Colonic mucosa (tissue), 4 donors: ENCODE data around the gene VGLL2. TPM values are rescaled to one million over a fixed set of nuclear protein-coding genes. Genes with fewer than 3 reads are reported as not detected.

Experiments used
- DNase-seq: peaks from one replicate; pipeline ENCODE4 v3.0.0-alpha.2; 2020
- H3K27ac ChIP-seq: fragments of 200-600 bp; one replicate; pipeline ENCODE4 v1.8.0; 2021
- H3K27me3 ChIP-seq: fragments of 200-600 bp; one replicate; pipeline ENCODE4 v1.8.0; 2021
- H3K36me3 ChIP-seq: fragments of 200-600 bp; one replicate; pipeline ENCODE4 v1.8.0; 2021
- H3K4me1 ChIP-seq: fragments of 200-600 bp; one replicate; pipeline ENCODE4 v1.8.0; 2021; ENCODE audit warnings: mild to moderate bottlenecking
- H3K4me3 ChIP-seq: fragments of 200-600 bp; one replicate; pipeline ENCODE4 v1.8.0; 2021
- H3K9ac ChIP-seq, 2 donors: one replicate each; pipeline ENCODE4 v1.7.0; 2013; ENCODE audit warnings: control low read depth in 2 of 2, low read depth in 2 of 2, low read length in 2 of 2
- H3K9me3 ChIP-seq: fragments of 200-600 bp; one replicate; pipeline ENCODE4 v1.8.0; 2021
- CTCF ChIP-seq: fragments of 200-600 bp; IDR thresholded peaks from one replicate; pipeline ENCODE4 v1.8.0; 2022; ENCODE audit warnings: antibody characterized with exemption, mild to moderate bottlenecking
- intact Hi-C: fragments of 100-400 bp; cut with DNase I; formaldehyde crosslinking; loops from one replicate; pipeline ENCODE4 v1.14.1; 2022
- total RNA-seq, 2 donors: library from RNA; stranded (reverse); fragmentation: NEBNext Ultra II Directional in 1 of 2; extraction: Animal tissue kit (Norgen Biotek cat#: 25700) in 1 of 2; gene quantifications; one replicate each; pipeline ENCODE4 v1.2.1, GENCODE V29; 2021
- donor health status: healthy.
- donor health status: DM: no; HTN: no; CAD: no.
- donor health status: DM: no; HTN: no; CAD: no.

VGLL2 gene
- total RNA-seq, 2 donors from 2014 or later, result not detected

DNA sequence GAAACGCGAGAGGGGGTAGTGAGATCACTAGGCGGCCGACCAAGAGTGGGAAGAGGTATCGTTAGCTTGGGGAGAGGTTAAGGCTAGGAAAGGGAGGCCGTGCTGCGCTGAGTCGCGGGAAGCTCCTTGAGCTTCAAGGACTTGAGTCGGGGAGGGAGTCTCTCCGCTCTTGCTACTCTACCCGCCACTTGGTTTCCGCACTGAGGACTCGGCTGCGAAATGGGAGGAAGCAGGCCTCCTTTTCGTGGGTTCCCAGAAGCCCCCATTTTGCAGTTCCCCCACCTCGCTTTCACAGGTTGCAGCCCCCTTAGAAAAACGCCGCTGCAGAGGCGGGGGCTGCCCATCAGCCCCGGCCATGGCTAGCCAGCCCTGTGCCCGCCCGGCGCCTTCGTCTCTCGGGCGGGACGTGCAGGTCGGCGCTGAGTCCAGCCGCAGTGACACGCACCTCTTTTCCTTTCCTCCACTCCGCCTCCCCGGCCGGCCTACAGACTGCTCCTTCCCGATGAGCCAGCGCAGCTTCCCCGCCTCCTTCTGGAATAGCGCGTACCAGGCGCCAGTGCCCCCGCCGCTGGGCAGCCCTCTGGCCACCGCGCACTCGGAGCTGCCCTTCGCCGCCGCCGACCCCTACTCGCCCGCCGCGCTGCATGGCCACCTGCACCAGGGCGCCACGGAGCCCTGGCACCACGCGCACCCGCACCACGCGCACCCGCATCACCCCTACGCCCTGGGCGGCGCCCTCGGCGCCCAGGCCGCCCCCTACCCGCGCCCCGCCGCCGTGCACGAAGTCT lies 4.9 kb downstream of the VGLL2 start:
- no peak overlapping the region for H3K9ac ChIP-seq
- no peaks in the 10 kb centered on the region for H3K36me3 ChIP-seq
- no peaks in the 10 kb centered on the region for H3K4me1 ChIP-seq
- no peak for TF ChIP-seq CTCF
- intact Hi-C loops, result no loop called here
- H3K4me3 ChIP-seq, result peak overlapping the region; percentile 20
- H3K9me3 ChIP-seq, result no peaks in the 10 kb centered on the region
- DNase-seq, result no peak
- peaks cover 73% of the 10 kb centered on the region for H3K27me3 ChIP-seq
- H3K27ac ChIP-seq, result no peak overlapping the region

DNA sequence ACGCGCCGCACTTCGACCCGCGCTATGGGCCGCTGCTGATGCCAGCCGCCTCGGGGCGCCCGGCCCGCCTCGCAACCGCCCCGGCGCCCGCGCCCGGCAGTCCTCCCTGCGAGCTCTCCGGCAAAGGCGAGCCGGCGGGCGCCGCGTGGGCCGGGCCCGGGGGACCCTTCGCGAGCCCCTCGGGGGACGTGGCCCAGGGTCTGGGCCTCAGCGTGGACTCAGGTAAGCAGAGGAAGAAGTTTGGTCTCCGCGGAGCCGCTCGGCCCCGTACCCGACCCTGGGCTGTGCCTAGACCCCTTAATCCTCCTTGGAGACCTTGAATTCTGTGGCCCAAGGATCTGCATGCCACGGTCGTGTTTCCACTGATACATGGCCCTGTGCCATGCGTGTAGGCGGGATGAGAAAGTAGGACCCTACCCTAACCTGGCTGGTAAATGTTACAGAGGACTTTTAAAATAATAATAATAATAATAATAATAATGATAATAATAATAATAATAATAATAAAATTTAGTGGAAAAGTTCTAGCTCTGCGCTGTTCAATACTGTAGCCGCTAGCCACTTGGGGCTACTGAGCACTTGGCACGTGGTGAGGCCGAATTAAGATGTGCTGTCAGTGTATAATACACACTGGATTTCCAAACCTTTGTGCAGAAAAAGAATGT lies 5.6 kb downstream of the VGLL2 start:
- no peak overlapping the region for H3K27ac ChIP-seq
- DNase-seq, result no peak
- H3K4me1 ChIP-seq, result no peaks in the 10 kb centered on the region
- peaks cover 68% of the 10 kb centered on the region for H3K27me3 ChIP-seq
- no peak overlapping the region for H3K9ac ChIP-seq
- H3K36me3 ChIP-seq, result no peaks in the 10 kb centered on the region
- no peak for TF ChIP-seq CTCF
- no peak overlapping the region for H3K4me3 ChIP-seq
- H3K9me3 ChIP-seq, result no peaks in the 10 kb centered on the region
- intact Hi-C loops, result no loop called here

DNA sequence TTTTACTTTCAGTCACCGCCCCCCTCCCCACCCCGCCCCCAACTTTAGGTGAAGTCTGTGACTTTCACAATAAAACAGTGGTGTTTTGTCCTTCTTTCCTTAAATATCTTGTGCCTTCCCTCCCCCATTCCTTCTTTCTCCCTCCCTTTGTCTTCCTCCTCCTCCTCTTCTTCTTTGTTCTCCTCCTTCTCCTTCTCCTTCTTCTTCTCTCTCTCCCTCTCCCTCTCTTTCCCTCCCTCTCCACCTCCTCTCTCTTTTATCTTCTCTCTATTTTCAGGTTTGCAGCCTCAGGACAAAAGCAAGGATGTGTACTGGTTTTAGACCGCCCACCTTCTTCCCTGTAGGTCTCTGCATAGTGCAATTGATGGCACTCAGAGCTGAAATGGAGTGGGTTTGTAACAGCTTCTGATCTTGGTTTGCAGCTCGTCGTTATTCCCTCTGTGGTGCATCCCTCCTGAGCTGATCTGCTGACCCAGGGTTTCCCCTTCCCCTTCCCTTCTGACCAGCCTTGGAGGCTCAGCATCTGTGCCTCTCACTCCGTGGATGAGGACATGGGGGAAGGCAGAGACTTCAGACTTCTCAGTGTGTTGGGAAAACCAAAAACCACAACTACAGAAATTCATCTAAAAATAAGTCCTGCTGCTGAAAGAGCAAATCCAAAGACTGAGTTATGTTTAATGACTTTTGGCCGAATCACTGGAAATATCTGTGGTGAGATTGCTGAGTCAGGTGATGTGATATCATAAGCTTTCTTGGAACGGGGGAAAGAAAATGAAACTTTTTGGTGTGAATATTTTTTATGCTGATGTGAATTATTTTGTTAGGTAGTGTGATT lies 6.9 kb downstream of the VGLL2 start:
- DNase-seq, result no peak
- H3K9ac ChIP-seq, result no peak overlapping the region
- intact Hi-C loops, result no loop called here
- no peak overlapping the region for H3K4me3 ChIP-seq
- no peaks in the 10 kb centered on the region for H3K9me3 ChIP-seq
- H3K27ac ChIP-seq, result no peak overlapping the region
- H3K27me3 ChIP-seq, result peaks cover 56% of the 10 kb centered on the region
- H3K36me3 ChIP-seq, result no peaks in the 10 kb centered on the region
- TF ChIP-seq CTCF, result no peak
- no peaks in the 10 kb centered on the region for H3K4me1 ChIP-seq

GRCh38 chr6:117272891-117273290 lies 7.5 kb downstream of the VGLL2 start:
- intact Hi-C loops, result no loop called here
- H3K4me3 ChIP-seq, result no peak overlapping the region
- H3K9ac ChIP-seq, result no peak overlapping the region
- no peak for TF ChIP-seq CTCF
- no peak overlapping the region for H3K27ac ChIP-seq
- H3K4me1 ChIP-seq, result no peaks in the 10 kb centered on the region
- peaks cover 50% of the 10 kb centered on the region for H3K27me3 ChIP-seq
- no peak for DNase-seq
- no peaks in the 10 kb centered on the region for H3K36me3 ChIP-seq
- no peaks in the 10 kb centered on the region for H3K9me3 ChIP-seq

DNA sequence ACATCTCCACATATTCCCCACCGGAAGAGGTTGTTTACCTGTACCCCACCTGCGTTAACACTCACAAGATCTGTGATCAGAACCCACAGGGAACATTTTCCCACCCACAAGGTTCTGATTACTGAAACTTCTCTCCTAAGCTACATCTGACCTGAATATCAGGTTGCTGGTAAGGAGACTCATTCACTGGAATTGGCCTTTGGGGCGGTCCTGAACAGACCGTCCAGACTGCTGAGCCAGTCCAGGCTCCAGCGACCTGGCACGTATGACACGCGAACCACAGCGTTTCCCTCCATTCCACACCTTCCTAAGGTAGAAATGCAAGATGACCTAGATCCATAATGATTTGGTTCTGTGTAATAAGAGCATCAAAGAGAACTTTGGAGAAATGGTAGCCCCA lies 9.8 kb downstream of the VGLL2 start:
- Histone ChIP-seq H3K4me1 (no peaks in the 10 kb centered on the region), H3K36me3 (no peaks in the 10 kb centered on the region), H3K27me3 (peaks cover 27% of the 10 kb centered on the region), H3K9ac (no peak overlapping the region), H3K27ac (no peak overlapping the region), H3K9me3 (no peaks in the 10 kb centered on the region), H3K4me3 (no peak overlapping the region)
- intact Hi-C loops, result no loop called here
- DNase-seq, result no peak
- TF ChIP-seq CTCF, result no peak
